ENCODE data around the gene ATF1. TPM values are rescaled to one million over a fixed set of nuclear protein-coding genes. Genes with fewer than 3 reads are reported as not detected.

ATF1 gene
- total and polyA plus RNA-seq, 2 of the 8 experiments (the other 6 are each of a cell fraction or from before 2014, with no cell fraction given), result 23.2 to 41.8 TPM

DNA sequence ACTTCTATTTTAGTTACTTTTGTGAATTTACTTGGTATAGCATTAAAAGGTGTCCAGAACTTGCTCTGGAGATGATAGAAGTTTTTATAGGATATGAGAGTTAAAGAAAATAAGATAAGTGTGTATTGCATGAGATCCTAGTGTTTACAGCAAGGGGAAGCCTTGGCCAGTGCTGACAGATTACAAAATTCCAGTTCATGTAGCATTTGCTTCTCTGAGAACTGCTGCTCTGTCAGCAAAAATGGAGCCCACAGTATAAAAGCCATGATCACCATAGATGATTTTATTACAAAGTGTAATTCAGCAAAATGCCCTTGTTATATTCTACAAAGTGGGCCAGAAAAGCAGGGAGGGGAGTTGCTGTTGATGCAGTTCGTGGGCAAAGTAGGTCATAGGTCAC lies 40.0 kb upstream of the ATF1 start:
- no peak overlapping the region for H2AFZ ChIP-seq (ENCODE audit: low read length)
- no peak overlapping the region for H3K23ac ChIP-seq (ENCODE audit: insufficient read length)
- FAIRE-seq (no peak), DNase-seq (ENCODE audit: low read depth in 1 of 2, low spot score in 2 of 2) (no peak)
- H3K14ac ChIP-seq (ENCODE audit: insufficient read length), result no peak overlapping the region
- POLR2A ChIA-PET (ENCODE audit: partially characterized antibody), result no interaction called here
- H3K79me1 ChIP-seq (ENCODE audit: low read depth, low read length), result no peaks in the 10 kb centered on the region
- TF ChIP-seq TAF7 (optimal IDR thresholded peaks at IDR 0.05; ENCODE audit: borderline replicate concordance, low read depth, low read length) (no peak), MAFK (IDR thresholded peaks at IDR 0.05; ENCODE audit: low read depth, low read length) (no peak), JUN (IDR thresholded peaks at IDR 0.05; ENCODE audit: low read depth, low read length) (no peak), JUND (IDR thresholded peaks at IDR 0.05; ENCODE audit: low read length) (no peak), YY1 (IDR thresholded peaks at IDR 0.05; ENCODE audit: low read depth, low read length) (no peak), CHD2 (IDR thresholded peaks at IDR 0.05; ENCODE audit: low read length) (no peak), RAD21 (IDR thresholded peaks at IDR 0.05 in 1 of 2, conservative IDR thresholded peaks at IDR 0.05 in 1 of 2; ENCODE audit: low read depth in 2 of 2, low read length in 2 of 2) (no peak), KDM5A (IDR thresholded peaks at IDR 0.05; ENCODE audit: low read length) (no peak), TCF12 (IDR thresholded peaks at IDR 0.05; ENCODE audit: low read depth, low read length) (no peak), USF2 (IDR thresholded peaks at IDR 0.05; ENCODE audit: low read length) (no peak), ATF2 (IDR thresholded peaks at IDR 0.05; ENCODE audit: low read length) (no peak), KDM4A (IDR thresholded peaks at IDR 0.05; ENCODE audit: low read depth, low read length, severe bottlenecking) (no peak)
- H2BK12ac ChIP-seq (ENCODE audit: low read depth, low read length), result no peak overlapping the region
- H3K18ac ChIP-seq (ENCODE audit: extremely low read depth, low read length), result no peak overlapping the region
- no peak overlapping the region for H4K5ac ChIP-seq (ENCODE audit: insufficient read length, low read depth, low read length)
- H4K91ac ChIP-seq (replicated peaks; ENCODE audit: insufficient read length, low read length), result no peak overlapping the region
- H3K36me3 ChIP-seq (ENCODE audit: control insufficient read depth in 2 of 4, insufficient read depth in 4 of 4, low read length in 3 of 4), result peaks cover 7 to 53% (median 41%) of the 10 kb centered on the region in 4 experiments
- no peak overlapping the region for H2AK5ac ChIP-seq (ENCODE audit: low read depth, low read length)
- H4K8ac ChIP-seq (ENCODE audit: extremely low read depth, insufficient read depth, low read length), result no peak overlapping the region
- no peaks in the 10 kb centered on the region for H3K9me3 ChIP-seq (ENCODE audit: insufficient read depth in 2 of 2, low read depth in 1 of 2, low read length in 1 of 2)
- no peak overlapping the region for H2BK120ac ChIP-seq (replicated peaks; ENCODE audit: low read depth, low read length)
- no peak overlapping the region for H3K4me3 ChIP-seq (ENCODE audit: extremely low read depth in 1 of 4, insufficient read depth in 2 of 4, low read depth in 3 of 4, low read length in 4 of 4)
- H2BK20ac ChIP-seq (ENCODE audit: low read length), result no peak overlapping the region
- no peak overlapping the region for H3K9ac ChIP-seq (replicated peaks in 1 of 4; ENCODE audit: extremely low read depth in 1 of 4, low read depth in 3 of 4, low read length in 3 of 4)
- H3K23me2 ChIP-seq (ENCODE audit: low read depth, low read length), result no peaks in the 10 kb centered on the region
- H3K4me1 ChIP-seq (replicated peaks in 1 of 4; ENCODE audit: control insufficient read depth in 3 of 4, insufficient read depth in 4 of 4, low read length in 3 of 4), result no peaks in the 10 kb centered on the region
- CTCF ChIA-PET (ENCODE audit: partially characterized antibody), result interaction anchor here (1.7 kb wide), 1 partner anchor 11 kb away, joined by 6 read pairs; no protein-coding TSS in a partner anchor
- no peak overlapping the region for H2BK5ac ChIP-seq (ENCODE audit: low read depth, low read length)
- H2BK15ac ChIP-seq (ENCODE audit: low read length), result no peak overlapping the region
- no peaks in the 10 kb centered on the region for H3K27me3 ChIP-seq (replicated peaks in 1 of 4; ENCODE audit: control insufficient read depth in 3 of 4, extremely low read depth in 1 of 4, insufficient read depth in 3 of 4, low read length in 3 of 4)
- no peak overlapping the region for H3K27ac ChIP-seq (ENCODE audit: low read depth, low read length)
- no peak overlapping the region for H3K4me2 ChIP-seq (ENCODE audit: insufficient read depth in 1 of 2, low read depth in 2 of 2, low read length in 2 of 2)
- no peaks in the 10 kb centered on the region for H3K79me2 ChIP-seq (ENCODE audit: control insufficient read depth in 1 of 2, insufficient read depth in 2 of 2, low read length in 2 of 2)
- H3K56ac ChIP-seq (replicated peaks; ENCODE audit: insufficient read length, low read depth, low read length), result no peak overlapping the region
- WGBS, 2 experiments (ENCODE audit: extremely low coverage in 1 of 2, insufficient coverage in 1 of 2, insufficient read length in 1 of 2, insufficient replicate concordance in 2 of 2, low coverage in 1 of 2, low lambda C conversion rate in 2 of 2, missing lambda C conversion rate in 1 of 2), result 75% methylated on average over 1 of the region's 1 CpG; no CpG with 5 or more reads in 1 of the 2 experiments
- no peak overlapping the region for H3K4ac ChIP-seq (replicated peaks; ENCODE audit: insufficient read length, low read depth, low read length)
- peaks cover 1% of the 10 kb centered on the region in 2 experiments for H4K20me1 ChIP-seq (replicated peaks in 1 of 2; ENCODE audit: control insufficient read depth in 1 of 2, insufficient read depth in 2 of 2, low read length in 2 of 2)
